H1 (cell line): ENCODE measurements around the gene TIAL1. TPM values are rescaled to one million over a fixed set of nuclear protein-coding genes. Genes with fewer than 3 reads are reported as not detected.

Experiments
- CTCF ChIA-PET: fragments of 300-600 bp; sonication (Branson Sonifier 250); formaldehyde crosslinking; loops from one replicate; lab custom pipeline; 2021; ENCODE audit not compliant: partially characterized antibody; lab: Charles Lee
- POLR2A ChIA-PET: fragments of 300-600 bp; sonication (Branson Sonifier 250); formaldehyde crosslinking; loops from one replicate; lab custom pipeline; 2021; ENCODE audit warnings: inconsistent platforms; ENCODE audit not compliant: partially characterized antibody; lab: Charles Lee
- DNase-seq, 2 experiments: peaks; one replicate each; pipeline versions ENCODE4 v3.0.0 to v3.0.0-alpha.2; 2010 to 2022; ENCODE audit warnings: low spot score in 2 of 2, low read depth in 1 of 2, mixed read lengths in 1 of 2
- FAIRE-seq: peaks from 2 replicates; lab custom pipeline; 2011; peaks lifted over from hg19 to GRCh38; lab: Jason Lieb, UNC
- H2AFZ ChIP-seq: 2 replicates; pipeline ENCODE4 v1.8.1; 2012; ENCODE audit warnings: low read length, inconsistent platforms
- H2AK5ac ChIP-seq: 2 replicates; pipeline ENCODE4 v1.6.1; 2013; ENCODE audit warnings: low read depth, low read length
- H2BK120ac ChIP-seq: replicated peaks from 2 replicates; pipeline ENCODE3; 2013; ENCODE audit warnings: low read depth, low read length, inconsistent platforms
- H2BK12ac ChIP-seq: 2 replicates; pipeline ENCODE4 v1.6.1; 2013; ENCODE audit warnings: low read depth, low read length
- H2BK15ac ChIP-seq: 2 replicates; pipeline ENCODE4 v1.6.1; 2013; ENCODE audit warnings: low read length
- H2BK20ac ChIP-seq: 2 replicates; pipeline ENCODE4 v1.6.1; 2013; ENCODE audit warnings: low read length
- H2BK5ac ChIP-seq: 2 replicates; pipeline ENCODE4 v1.6.1; 2013; ENCODE audit warnings: low read depth, low read length
- H3K14ac ChIP-seq: 2 replicates; pipeline ENCODE4 v1.6.1; 2013; ENCODE audit warnings: inconsistent platforms; ENCODE audit not compliant: insufficient read length
- H3K18ac ChIP-seq: 2 replicates; pipeline ENCODE4 v1.6.1; 2013; ENCODE audit warnings: low read length; ENCODE audit errors: extremely low read depth
- H3K23ac ChIP-seq: 2 replicates; pipeline ENCODE4 v1.6.1; 2013; ENCODE audit warnings: inconsistent platforms; ENCODE audit not compliant: insufficient read length
- H3K23me2 ChIP-seq: 2 replicates; pipeline ENCODE4 v1.6.1; 2013; ENCODE audit warnings: low read depth, low read length
- H3K27ac ChIP-seq: 2 replicates; pipeline ENCODE4 v1.6.1; 2011; ENCODE audit warnings: low read depth, low read length, inconsistent platforms
- H3K27me3 ChIP-seq, 4 experiments: replicated peaks in 1 of 4; 1 replicate in 1 of 4; 2 replicates in 3 of 4; pipeline versions ENCODE4 v1.6.1 to v1.8.1; 2011 to 2013; ENCODE audit warnings: low read length in 3 of 4, mild to moderate bottlenecking in 3 of 4, inconsistent platforms in 2 of 4, mixed read lengths in 2 of 4, moderate library complexity in 1 of 4; ENCODE audit not compliant: control insufficient read depth in 3 of 4, insufficient read depth in 3 of 4; ENCODE audit errors: extremely low read depth in 1 of 4
- H3K36me3 ChIP-seq, 4 experiments: 2 replicates each; pipeline versions ENCODE4 v1.6.1 to v1.8.1; 2011 to 2013; ENCODE audit warnings: mild to moderate bottlenecking in 4 of 4, low read length in 3 of 4, moderate library complexity in 2 of 4, control low read depth in 1 of 4, inconsistent platforms in 1 of 4; ENCODE audit not compliant: insufficient read depth in 4 of 4, control insufficient read depth in 2 of 4
- H3K4ac ChIP-seq: replicated peaks from 2 replicates; pipeline ENCODE3; 2013; ENCODE audit warnings: low read length, low read depth, mixed read lengths, inconsistent platforms; ENCODE audit not compliant: insufficient read length
- H3K4me1 ChIP-seq, 4 experiments: replicated peaks in 1 of 4; 1 replicate in 1 of 4; 2 replicates in 3 of 4; pipeline versions ENCODE4 v1.6.1 to v1.8.1; 2011 to 2013; ENCODE audit warnings: low read length in 3 of 4, inconsistent platforms in 2 of 4, mixed read lengths in 1 of 4; ENCODE audit not compliant: insufficient read depth in 4 of 4, control insufficient read depth in 3 of 4
- H3K4me2 ChIP-seq, 2 experiments: 2 replicates each; pipeline versions ENCODE4 v1.6.1 to v1.8.1; 2011 to 2013; ENCODE audit warnings: low read depth in 2 of 2, low read length in 2 of 2, control low read depth in 1 of 2, inconsistent platforms in 1 of 2, mild to moderate bottlenecking in 1 of 2; ENCODE audit not compliant: insufficient read depth in 1 of 2
- H3K4me3 ChIP-seq, 4 experiments: fragments of 200-600, 300-600 bp in 1 of 4; sonication (generic), shearing (Covaris generic), sonication (Bioruptor Twin) in 1 of 4; 2 replicates each; pipeline versions ENCODE4 v1.5.1 to v1.8.1; 2011 to 2016; ENCODE audit warnings: low read length in 4 of 4, low read depth in 3 of 4, control low read depth in 2 of 4, inconsistent platforms in 2 of 4, mild to moderate bottlenecking in 2 of 4, mixed read lengths in 1 of 4, moderate library complexity in 1 of 4; ENCODE audit not compliant: insufficient read depth in 2 of 4; ENCODE audit errors: extremely low read depth in 1 of 4
- H3K56ac ChIP-seq: replicated peaks from 2 replicates; pipeline ENCODE3; 2013; ENCODE audit warnings: low read depth, mild to moderate bottlenecking, mixed read lengths, low read length, inconsistent platforms; ENCODE audit not compliant: insufficient read length
- H3K79me1 ChIP-seq: 2 replicates; pipeline ENCODE4 v1.6.1; 2013; ENCODE audit warnings: low read depth, low read length, control low read depth
- H3K79me2 ChIP-seq, 2 experiments: 2 replicates each; pipeline versions ENCODE4 v1.6.1 to v1.8.1; 2012 to 2013; ENCODE audit warnings: low read length in 2 of 2, mild to moderate bottlenecking in 2 of 2, inconsistent platforms in 1 of 2; ENCODE audit not compliant: insufficient read depth in 2 of 2, control insufficient read depth in 1 of 2
- H3K9ac ChIP-seq, 4 experiments: replicated peaks in 1 of 4; 1 replicate in 1 of 4; 2 replicates in 3 of 4; pipeline versions ENCODE4 v1.6.1 to v1.8.1; 2011 to 2013; ENCODE audit warnings: low read depth in 3 of 4, low read length in 3 of 4, control low read depth in 2 of 4, mild to moderate bottlenecking in 2 of 4, moderate library complexity in 2 of 4, inconsistent platforms in 1 of 4; ENCODE audit errors: extremely low read depth in 1 of 4
- H3K9me3 ChIP-seq, 2 experiments: 2 replicates each; pipeline versions ENCODE4 v1.6.1 to v1.8.1; 2012 to 2013; ENCODE audit warnings: mild to moderate bottlenecking in 2 of 2, moderate library complexity in 2 of 2, control low read depth in 1 of 2, inconsistent platforms in 1 of 2, low read depth in 1 of 2, low read length in 1 of 2, mixed read lengths in 1 of 2; ENCODE audit not compliant: insufficient read depth in 2 of 2
- H4K20me1 ChIP-seq, 2 experiments: replicated peaks in 1 of 2; 2 replicates each; pipeline versions ENCODE3 to v1.8.1; 2011 to 2013; ENCODE audit warnings: inconsistent platforms in 2 of 2, low read length in 2 of 2, mild to moderate bottlenecking in 1 of 2; ENCODE audit not compliant: insufficient read depth in 2 of 2, control insufficient read depth in 1 of 2
- H4K5ac ChIP-seq: 2 replicates; pipeline ENCODE4 v1.6.1; 2013; ENCODE audit warnings: low read length, low read depth, mixed read lengths, inconsistent platforms; ENCODE audit not compliant: insufficient read length
- H4K8ac ChIP-seq: 2 replicates; pipeline ENCODE4 v1.8.0; 2013; ENCODE audit warnings: mild to moderate bottlenecking, moderate library complexity, low read length, inconsistent platforms; ENCODE audit not compliant: insufficient read depth; ENCODE audit errors: extremely low read depth
- H4K91ac ChIP-seq: replicated peaks from 2 replicates; pipeline ENCODE3; 2013; ENCODE audit warnings: low read length, mixed read lengths, inconsistent platforms; ENCODE audit not compliant: insufficient read length
- BCL11A ChIP-seq, 2 experiments: IDR thresholded peaks; one replicate each; pipeline ENCODE4 v1.6.1; 2011; ENCODE audit warnings: low read depth in 2 of 2, low read length in 2 of 2, mild to moderate bottlenecking in 2 of 2
- KDM4A ChIP-seq: IDR thresholded peaks from one replicate; pipeline ENCODE4 v1.7.1; 2012; ENCODE audit warnings: low read depth, mild to moderate bottlenecking, moderate library complexity, low read length, inconsistent platforms; ENCODE audit not compliant: severe bottlenecking
- SIN3A ChIP-seq, 2 experiments: IDR thresholded peaks in 1 of 2; conservative IDR thresholded peaks in 1 of 2; 2 replicates each; pipeline ENCODE4 v1.6.1; 2011 to 2012; ENCODE audit warnings: low read length in 2 of 2, improper control_type of control experiment in 1 of 2, low read depth in 1 of 2, mild to moderate bottlenecking in 1 of 2
- SRF ChIP-seq: IDR thresholded peaks from 2 replicates; pipeline ENCODE4 v1.6.1; 2011; ENCODE audit warnings: mild to moderate bottlenecking, low read depth, low read length, moderate library complexity
- WGBS, 2 experiments: shearing (Covaris generic) in 1 of 2; methylation state at CpG; one replicate each; pipeline versions ENCODE4 v1.1.6 to v1.1.7; 2013 to 2015; ENCODE audit warnings: low lambda C conversion rate in 2 of 2, mixed read lengths in 2 of 2, inconsistent platforms in 1 of 2, low coverage in 1 of 2, missing lambda C conversion rate in 1 of 2; ENCODE audit not compliant: insufficient replicate concordance in 2 of 2, insufficient coverage in 1 of 2, insufficient read length in 1 of 2; ENCODE audit errors: extremely low coverage in 1 of 2, missing lambda C conversion rate in 1 of 2; 5-methylcytosine and 5-hydroxymethylcytosine counted together
- polyA plus RNA-seq, 7 experiments: library from polyadenylated mRNA; depleted of rRNA in 3 of 7; stranded (reverse) in 5 of 7; unstranded in 2 of 7; fragments of >200 nt in 5 of 7; fragments of 200-250 nt in 2 of 7; gene quantifications; 1 replicate in 5 of 7; 2 replicates in 1 of 7; 4 replicates in 1 of 7; pipeline versions ENCODE4 v1.2.1 to v1.2.3, GENCODE V29; 2011 to 2013; ENCODE audit warnings: missing spikeins in 2 of 7, mixed read lengths in 2 of 7
- total RNA-seq: library from RNA; stranded (reverse); fragmentation: NEBNext Ultra II Directional; extraction: Animal tissue kit (Norgen Biotek cat#: 25700); gene quantifications from 2 replicates; pipeline ENCODE4 v1.2.1, GENCODE V29; 2021

TIAL1 gene
- total and polyA plus RNA-seq, 2 of the 8 experiments (the other 6 are each of a cell fraction or from before 2014, with no cell fraction given): 50.4 to 166 TPM

DNA sequence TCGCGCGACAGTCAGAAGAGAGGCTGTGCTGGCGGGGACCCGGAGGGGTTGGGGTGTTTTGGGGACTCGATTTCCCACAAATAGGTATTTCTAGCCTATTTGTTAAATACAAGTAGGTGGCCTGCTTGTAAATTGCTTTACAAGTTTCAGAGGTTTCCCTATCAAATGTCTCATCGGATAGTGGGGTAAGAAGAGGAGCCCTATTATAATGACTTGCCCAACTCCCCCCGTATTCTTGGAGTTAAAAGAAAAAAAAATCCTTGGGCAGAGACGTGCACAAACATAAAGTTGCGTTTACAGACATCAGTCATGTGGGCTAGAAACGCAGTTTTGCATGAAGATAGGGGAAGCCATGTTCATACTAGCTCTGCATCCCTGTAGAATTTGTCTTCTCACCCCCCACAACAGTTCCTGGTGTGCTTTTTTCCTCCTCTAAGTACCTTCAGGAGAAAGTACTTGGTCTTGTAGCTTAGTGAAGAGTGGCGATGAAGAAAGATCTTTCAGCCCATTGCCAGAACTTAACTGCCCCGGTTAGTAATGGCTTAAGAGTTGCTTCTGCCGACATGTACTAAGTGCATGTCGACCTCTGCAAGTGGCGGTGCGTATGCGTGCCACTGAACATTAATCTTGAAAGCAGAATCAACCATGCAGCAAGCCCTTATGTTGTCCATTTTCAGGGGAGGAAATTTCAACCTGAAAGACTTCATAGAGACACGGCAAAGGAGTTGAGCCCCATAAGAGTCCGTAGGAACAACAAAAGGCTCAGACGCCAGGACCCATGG, 832 bp upstream of the TIAL1 start:
- no peak overlapping the region for H3K23ac ChIP-seq
- H4K5ac ChIP-seq: peak overlapping the region; percentile 51
- peaks cover 0 to 8% (median 5%) of the 10 kb centered on the region in 4 experiments; a peak in 4 of 7 replicates for H3K4me1 ChIP-seq
- H4K20me1 ChIP-seq: peaks cover 5 to 8% of the 10 kb centered on the region in 2 experiments
- no peak overlapping the region for H2BK20ac ChIP-seq
- TF ChIP-seq SRF (0 out of 2 replicates have a peak, but pooled peaks have one; percentile 11), SIN3A (conservative IDR thresholded peaks at IDR 0.05 in 1 of 2, IDR thresholded peaks at IDR 0.05 in 1 of 2; ENCODE audit: low read depth in 1 of 2, low read length in 2 of 2) (0 out of 4 replicates have a peak, but pooled peaks of 1 of the 2 experiments have one; percentile 2), BCL11A (IDR thresholded peaks at IDR 0.05; ENCODE audit: low read depth in 2 of 2, low read length in 2 of 2) (no peak), KDM4A (peak; percentile 8)
- no peaks in the 10 kb centered on the region for H3K27me3 ChIP-seq
- H4K91ac ChIP-seq: no peak overlapping the region
- peaks cover 9% of the 10 kb centered on the region for H3K23me2 ChIP-seq
- H2BK15ac ChIP-seq: no peak overlapping the region
- peaks cover 22 to 36% of the 10 kb centered on the region in 2 experiments for H3K79me2 ChIP-seq
- H3K4ac ChIP-seq: peak overlapping the region; percentile 17
- H3K14ac ChIP-seq: no peak overlapping the region
- WGBS, 2 experiments: 49% methylated on average over 21 of the region's 21 CpGs; no CpG with 5 or more reads in 1 of the 2 experiments
- peak overlapping the region; percentile 53 for H3K27ac ChIP-seq
- peaks cover 0 to 9% (median 0%) of the 10 kb centered on the region in 4 experiments; a peak in 1 of 8 replicates for H3K36me3 ChIP-seq
- no peak for FAIRE-seq
- 0 out of 2 replicates have a peak overlapping the region, but pooled peaks have one; percentile 52 for H4K8ac ChIP-seq
- DNase-seq: no peak
- peaks cover 3 to 6% of the 10 kb centered on the region in 2 experiments; a peak in 2 of 4 replicates for H3K9me3 ChIP-seq
- no peak overlapping the region for H2BK12ac ChIP-seq
- CTCF ChIA-PET: interaction anchor here (0.7 to 2.1 kb wide), 3 partner anchors 11 to 1138 kb away, joined by 5 to 8 read pairs (median 5); no protein-coding TSS in a partner anchor
- no peak overlapping the region for H2BK120ac ChIP-seq
- peak overlapping the region; percentile 51 to 98 (median 56) for H3K4me3 ChIP-seq
- POLR2A ChIA-PET: interaction anchor here (0.7 to 2.3 kb wide), 27 partner anchors 8 to 417 kb away, joined by 3 to 11 read pairs (median 4); partner anchors contain the start of genes GRK5 and MCMBP
- no peak overlapping the region for H3K56ac ChIP-seq
- peak overlapping the region in 3 of 4 experiments; percentile 60 to 73 (median 71); a peak in 6 of 7 replicates for H3K9ac ChIP-seq
- H3K4me2 ChIP-seq: peak overlapping the region; percentile 81 to 99
- H3K18ac ChIP-seq: peak overlapping the region; percentile 79
- peak overlapping the region; percentile 55 for H2AFZ ChIP-seq
- peak overlapping the region; percentile 95 for H2BK5ac ChIP-seq
- no peak overlapping the region; the same call in 1 of the 2 replicates for H2AK5ac ChIP-seq
- peaks cover 2% of the 10 kb centered on the region; the same call in 1 of the 2 replicates for H3K79me1 ChIP-seq
